Prostate gland (tissue), 2 donors: ENCODE results near the gene PRH2.

Experiments used
- CTCF ChIP-seq, 4 experiments: fragments of 200-600 bp in 2 of 4; fragments of 450-650 bp in 2 of 4; sonication (generic) in 2 of 4; IDR thresholded peaks; 1 replicate in 3 of 4; 2 replicates in 1 of 4; pipeline ENCODE4 v1.5.1; 2016 to 2019; ENCODE audit warnings: antibody characterized with exemption in 4 of 4, mild to moderate bottlenecking in 2 of 4, moderate library complexity in 2 of 4
- POLR2A ChIP-seq: fragments of 450-650 bp; IDR thresholded peaks from one replicate; pipeline ENCODE4 v1.6.1; 2016; ENCODE audit warnings: antibody characterized with exemption, mild to moderate bottlenecking
- POLR2AphosphoS5 ChIP-seq: sonication (generic); formaldehyde crosslinking; IDR thresholded peaks from one replicate; pipeline ENCODE4 v1.6.1; 2017; ENCODE audit warnings: antibody characterized with exemption

DNA sequence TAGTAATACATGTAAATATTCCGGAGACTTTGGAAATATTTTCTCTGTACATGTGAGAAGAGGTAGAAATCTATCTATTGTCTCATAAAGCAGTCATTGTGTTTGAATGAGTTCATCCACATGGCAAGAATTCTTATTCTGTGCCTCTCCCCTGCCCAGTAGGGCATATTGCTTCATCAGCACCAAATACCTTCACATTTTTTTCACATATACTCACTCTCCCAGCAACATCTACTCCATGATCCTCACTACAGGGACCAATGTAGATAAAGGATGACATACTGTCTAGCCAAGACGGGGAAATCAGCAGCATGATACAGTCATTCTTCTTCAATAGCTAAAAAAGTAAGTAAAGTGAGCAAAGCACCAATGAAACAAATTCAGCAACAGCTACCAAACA lies 11.4 kb downstream of the PRH2 start:
- no peak for TF ChIP-seq CTCF (IDR thresholded peaks at IDR 0.05)
- TF ChIP-seq POLR2A = no peak
- no peak for TF ChIP-seq POLR2AphosphoS5
